ENCODE results near the gene USP6.
"Not testable (repeated sequence)": the region's sequence is repeated elsewhere in the genome, so short reads cannot be mapped to it uniquely, and the experiment has no call there.

The USP6 gene

GRCh38 chr17:5115673-5116651, at the start of gene USP6:
Gene USP6, plus strand, starts transcription at chr17:5116032. Its CDS starts 14,336 bp downstream, at chr17:5130368.
- no peak for DNase-seq

- DNase-seq, result no peak
These were observed 47.6 kb upstream of the USP6 start for GRCh38 chr17:5068236-5068635.

DNA sequence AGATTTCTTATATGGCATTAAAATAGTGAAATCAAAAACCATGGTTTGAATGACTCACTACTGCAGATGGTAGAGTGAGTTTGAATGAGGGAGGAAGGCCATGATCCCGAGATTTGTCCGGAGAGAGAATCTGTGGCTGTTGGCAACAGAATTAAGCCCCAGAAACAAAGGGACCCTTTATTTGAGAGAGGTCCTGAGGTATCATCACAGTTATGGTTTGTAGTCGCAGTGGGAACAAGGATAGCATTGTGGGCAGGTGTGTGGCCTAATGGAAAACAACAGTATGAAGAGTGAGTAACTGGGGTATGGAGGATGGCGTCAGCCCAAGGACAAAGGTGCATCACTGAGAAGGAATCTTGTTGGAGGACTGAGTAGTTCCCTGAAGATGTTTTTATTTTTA, 46.1 kb upstream of the USP6 start:
- no peak for DNase-seq

DNA sequence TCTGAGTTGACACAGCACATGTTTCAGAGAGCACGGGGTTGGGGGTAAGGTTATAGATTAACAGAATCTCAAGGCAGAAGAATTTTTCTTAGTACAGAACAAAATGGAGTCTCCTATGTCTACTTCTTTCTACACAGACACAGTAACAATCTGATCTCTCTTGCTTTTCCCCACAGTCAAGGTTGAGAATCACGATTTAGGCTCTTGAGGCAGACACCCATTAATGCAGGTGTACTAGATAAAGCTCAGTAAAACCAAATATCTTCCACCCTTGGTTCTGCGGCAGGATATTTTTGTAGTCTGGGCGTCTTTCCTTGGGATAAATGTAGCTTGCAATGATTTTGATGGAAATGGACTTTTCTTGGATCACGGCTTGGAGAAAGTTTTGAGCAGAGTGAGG, 40.4 kb upstream of the USP6 start:
- DNase-seq, result not testable (repeated sequence)

DNA sequence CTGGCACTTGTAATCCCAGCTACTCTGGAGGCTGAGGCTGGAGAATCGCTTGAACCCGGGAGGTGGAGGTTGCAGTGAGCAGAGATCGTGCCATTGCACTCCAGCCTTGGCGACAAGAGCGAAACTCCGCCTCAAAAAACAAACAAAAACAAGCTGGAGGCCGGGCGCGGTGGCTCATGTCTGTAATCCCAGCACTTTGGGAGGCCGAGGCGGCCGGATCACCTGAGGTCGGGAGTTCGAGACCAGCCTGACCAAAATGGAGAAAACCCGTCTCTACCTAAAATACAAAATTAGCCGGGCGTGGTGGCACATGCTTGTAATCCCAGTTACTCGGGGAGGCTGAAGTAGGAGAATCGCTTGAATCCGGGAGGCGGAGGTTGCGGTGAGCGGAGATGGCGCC, 38.6 kb upstream of the USP6 start:
- not testable (repeated sequence) for DNase-seq

- no peak for DNase-seq
These were observed 38.1 kb upstream of the USP6 start for GRCh38 chr17:5077781-5078105.

- DNase-seq, result peak; percentile 68 to 74
These were observed 37.5 kb upstream of the USP6 start, which contains the start of gene ZFP3 for GRCh38 chr17:5078106-5079028. Gene ZFP3, plus strand, starts transcription at chr17:5078467. Its CDS starts 13,038 bp downstream, at chr17:5091505.

DNA sequence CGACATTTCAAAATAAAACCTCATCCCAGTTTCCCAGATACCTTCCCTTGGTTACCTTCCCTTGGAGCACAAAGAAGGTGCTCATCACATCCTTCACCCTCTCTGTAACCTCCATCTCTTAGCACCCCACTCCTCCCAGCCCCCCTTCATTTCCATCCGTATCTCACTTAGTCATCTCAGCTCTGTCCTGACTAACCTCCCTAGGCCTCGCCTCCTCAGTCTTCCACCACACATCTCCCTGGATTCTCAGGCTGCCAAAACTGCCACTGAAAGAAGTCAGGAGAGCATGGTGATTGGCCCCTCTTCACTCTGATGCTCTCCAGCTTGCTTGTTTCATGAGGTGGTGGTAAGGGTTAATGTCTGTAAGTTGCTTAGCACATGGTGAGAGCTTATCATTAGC, 35.2 kb upstream of the USP6 start:
- no peak for DNase-seq

GRCh38 chr17:5092218-5093010, 23.4 kb upstream of the USP6 start:
- DNase-seq, result no peak

- DNase-seq, result no peak
These were observed 19.1 kb upstream of the USP6 start for GRCh38 chr17:5096731-5097100.

- DNase-seq, result peak; percentile 28 to 45
These were observed 18.6 kb upstream of the USP6 start for GRCh38 chr17:5097101-5097834.

GRCh38 chr17:5099271-5099670, 16.6 kb upstream of the USP6 start:
- DNase-seq, result no peak

- DNase-seq, result no peak
These were observed 15.0 kb upstream of the USP6 start for GRCh38 chr17:5100832-5101231.

GRCh38 chr17:5110816-5111215, 5.0 kb upstream of the USP6 start:
- no peak for DNase-seq

DNA sequence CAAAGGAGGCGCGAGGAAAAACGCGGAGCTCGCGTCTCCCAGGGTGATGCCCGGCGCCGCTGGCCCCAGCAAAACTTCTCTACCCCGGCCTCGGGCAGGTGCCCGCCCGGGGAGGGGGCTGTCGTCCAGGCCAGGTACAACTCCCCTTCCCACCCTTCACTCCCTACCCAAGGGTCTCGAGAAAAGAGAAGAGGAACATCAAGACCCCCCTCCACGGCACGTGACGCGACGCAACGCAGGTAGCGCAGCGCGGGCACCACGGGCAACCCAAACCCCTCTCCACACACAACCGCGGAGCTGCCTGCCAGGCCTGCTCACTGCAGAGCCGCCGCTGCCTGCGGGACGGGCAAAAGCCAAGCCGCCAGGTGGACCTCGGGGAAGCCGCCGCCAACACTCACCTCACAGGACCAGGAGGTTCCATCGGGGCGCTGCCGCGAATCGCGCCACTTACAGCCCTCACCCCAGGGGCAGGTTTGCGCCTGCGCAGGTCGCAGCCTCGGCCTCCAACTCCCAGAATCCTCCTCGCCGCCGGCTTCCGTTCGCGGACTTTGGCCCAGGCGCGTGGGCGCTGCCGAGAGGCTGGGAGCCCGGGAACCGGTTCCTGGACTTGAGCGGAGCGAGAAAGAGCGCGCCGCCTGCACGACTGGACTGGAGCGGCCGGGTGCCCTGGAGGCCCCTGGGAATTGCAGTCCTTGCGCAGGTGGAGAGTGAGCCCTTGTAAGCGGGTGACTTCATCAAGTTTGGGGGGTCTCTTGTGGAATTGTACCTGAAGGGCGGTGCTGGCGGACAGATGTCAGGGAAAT, 4.2 kb upstream of the USP6 start, which contains the start of gene ZNF232:
Gene ZNF232, minus strand, starts transcription at position 477 of the 803 bp plus-strand sequence. Its CDS starts 56 bp downstream, at position 421.
- peak; percentile 62 to 75 for DNase-seq

- DNase-seq, result no peak
These were observed 2.4 kb downstream of the USP6 start for GRCh38 chr17:5118219-5118618.

DNA sequence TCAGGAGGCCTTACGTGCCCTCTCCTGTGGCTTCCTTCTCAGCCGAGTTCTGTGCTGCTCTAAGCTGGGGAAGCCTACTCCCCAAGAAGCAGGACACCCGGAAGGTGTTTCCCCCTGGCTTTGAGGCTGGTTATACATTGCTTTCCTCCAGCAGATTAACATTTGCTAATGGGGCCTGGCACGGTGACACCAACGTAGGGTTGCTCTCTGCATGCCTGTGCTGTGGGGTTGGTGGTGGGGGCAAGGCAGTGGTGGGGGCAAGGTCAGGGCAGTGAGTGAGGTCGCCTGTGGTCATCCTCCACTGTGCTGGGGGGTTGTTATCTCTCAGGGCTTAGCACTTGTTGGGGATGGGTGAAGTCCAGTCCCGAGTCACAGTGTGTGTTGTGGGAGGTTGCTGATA, 4.2 kb downstream of the USP6 start:
- DNase-seq, result no peak

GRCh38 chr17:5120436-5121185, 4.8 kb downstream of the USP6 start:
- DNase-seq, result not testable (repeated sequence)

DNA sequence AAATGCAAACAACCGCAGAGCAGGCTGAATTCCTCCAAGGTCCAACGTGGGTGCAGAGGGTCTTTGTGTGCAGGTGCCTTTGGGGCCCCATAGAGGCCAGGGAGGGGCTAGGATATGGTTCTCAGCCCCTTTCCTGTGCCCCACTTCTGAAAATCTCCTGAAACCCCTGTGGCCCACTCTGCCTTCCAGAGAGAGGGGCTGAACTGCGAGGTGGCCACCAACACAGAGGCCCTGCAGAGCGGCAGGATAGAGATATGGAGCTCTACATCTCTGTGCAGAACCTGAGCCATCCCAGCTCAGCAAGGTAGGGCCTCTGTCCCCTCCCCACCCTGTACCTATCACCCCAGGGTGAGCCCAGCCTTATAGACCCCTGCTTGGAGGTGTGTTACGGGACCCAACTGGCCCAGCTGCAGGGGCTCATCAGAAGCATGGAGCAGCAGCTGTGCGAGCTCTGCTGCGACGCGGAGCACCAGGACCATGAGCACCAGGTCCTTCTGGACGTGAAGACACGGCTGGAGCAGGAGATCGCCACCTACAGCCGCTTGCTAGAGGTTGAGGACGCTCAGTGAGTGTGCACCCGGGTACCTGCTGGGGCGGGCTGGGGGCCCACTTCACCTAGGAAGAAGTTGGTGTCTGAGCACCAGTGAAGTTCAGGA, 5.5 kb downstream of the USP6 start:
- no peak for DNase-seq

DNA sequence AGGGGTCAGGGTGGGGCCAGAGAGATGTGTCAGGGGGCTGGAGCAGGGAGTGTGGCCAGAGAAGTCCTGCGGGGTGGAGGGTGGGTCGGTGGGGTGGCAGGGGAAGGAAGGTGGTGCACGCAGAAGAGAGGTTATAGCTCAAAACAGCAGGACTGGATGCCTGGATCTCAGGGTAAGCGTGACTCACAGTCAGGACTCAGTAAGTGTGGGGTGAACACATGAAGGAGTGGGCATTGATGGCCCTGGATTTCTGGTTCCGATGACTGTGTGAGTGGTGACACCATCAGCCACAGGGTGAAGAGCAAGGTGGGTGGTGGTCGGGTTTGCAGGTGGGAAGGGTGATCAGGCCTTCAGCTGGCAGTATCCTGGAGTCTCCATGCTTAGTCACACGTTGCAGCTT, 6.2 kb downstream of the USP6 start:
- not testable (repeated sequence) for DNase-seq
